Medulla oblongata (tissue), 1 donor: ENCODE results near the gene CEACAM19.
A peak's percentile ranks its signal among the peaks of the same experiment; 100 is the strongest.
"Not testable (repeated sequence)": the region's sequence is repeated elsewhere in the genome, so short reads cannot be mapped to it uniquely, and the experiment has no call there.

Experiments used
- DNase-seq: peaks from one replicate; pipeline ENCODE4 v3.0.0-alpha.2; 2015; ENCODE audit errors: extremely low spot score

The CEACAM19 gene

DNA sequence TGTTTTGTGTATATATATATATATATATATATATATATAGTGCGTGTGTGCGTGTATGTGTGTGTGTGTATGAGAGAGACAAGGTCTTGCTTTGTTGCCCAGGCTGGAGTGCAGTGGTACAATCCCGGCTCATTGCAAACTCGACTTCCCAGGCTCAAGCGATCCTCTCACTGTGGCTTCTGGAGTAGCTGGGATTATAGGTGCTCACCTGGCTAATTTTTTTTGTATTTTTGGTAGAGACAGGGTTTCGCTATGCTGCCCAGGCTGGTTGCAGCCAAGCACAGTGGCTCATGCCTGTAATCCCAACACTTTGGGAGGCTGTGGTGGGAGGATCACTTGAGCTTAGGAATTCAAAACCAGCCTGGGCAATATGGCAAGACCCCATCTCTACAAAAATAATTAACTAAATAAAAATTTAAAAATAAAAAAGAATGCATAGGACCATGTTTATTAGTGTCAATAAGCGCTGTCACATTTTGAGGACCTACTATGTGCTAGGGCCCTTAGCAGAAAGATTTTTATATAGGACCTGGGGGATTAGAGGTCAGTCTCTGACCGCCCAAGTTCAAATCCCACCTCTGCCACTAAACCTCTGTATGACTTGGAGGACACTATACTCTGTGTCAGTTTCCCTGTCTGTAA is 25.8 kb upstream of the CEACAM19 start:
- no peak for DNase-seq

DNA sequence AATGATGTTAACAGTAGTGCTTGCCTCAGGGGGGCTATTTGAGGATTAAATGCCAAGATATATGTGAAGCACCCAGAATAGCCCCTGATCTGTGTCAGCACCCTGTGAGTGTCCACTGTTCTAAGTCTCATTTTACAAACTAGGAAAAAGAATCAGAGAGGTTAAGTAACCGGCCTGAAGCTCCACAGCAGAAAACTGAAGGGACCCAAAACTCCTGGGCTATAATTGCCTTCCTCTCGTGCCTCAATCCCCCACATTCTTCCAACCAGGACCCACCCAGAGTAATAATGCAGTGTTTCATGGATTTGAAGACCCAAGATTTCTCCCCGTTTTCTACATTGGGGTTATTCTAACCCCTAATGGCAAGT is 25.2 kb upstream of the CEACAM19 start:
- no peak for DNase-seq

DNA sequence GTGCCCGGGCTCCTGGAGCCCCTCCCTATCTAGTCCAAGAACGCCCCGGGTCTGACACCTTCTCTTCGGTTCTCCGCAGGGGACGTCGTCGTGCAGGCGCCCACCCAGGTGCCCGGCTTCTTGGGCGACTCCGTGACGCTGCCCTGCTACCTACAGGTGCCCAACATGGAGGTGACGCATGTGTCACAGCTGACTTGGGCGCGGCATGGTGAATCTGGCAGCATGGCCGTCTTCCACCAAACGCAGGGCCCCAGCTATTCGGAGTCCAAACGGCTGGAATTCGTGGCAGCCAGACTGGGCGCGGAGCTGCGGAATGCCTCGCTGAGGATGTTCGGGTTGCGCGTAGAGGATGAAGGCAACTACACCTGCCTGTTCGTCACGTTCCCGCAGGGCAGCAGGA is 24.1 kb upstream of the CEACAM19 start:
- DNase-seq, result no peak

DNA sequence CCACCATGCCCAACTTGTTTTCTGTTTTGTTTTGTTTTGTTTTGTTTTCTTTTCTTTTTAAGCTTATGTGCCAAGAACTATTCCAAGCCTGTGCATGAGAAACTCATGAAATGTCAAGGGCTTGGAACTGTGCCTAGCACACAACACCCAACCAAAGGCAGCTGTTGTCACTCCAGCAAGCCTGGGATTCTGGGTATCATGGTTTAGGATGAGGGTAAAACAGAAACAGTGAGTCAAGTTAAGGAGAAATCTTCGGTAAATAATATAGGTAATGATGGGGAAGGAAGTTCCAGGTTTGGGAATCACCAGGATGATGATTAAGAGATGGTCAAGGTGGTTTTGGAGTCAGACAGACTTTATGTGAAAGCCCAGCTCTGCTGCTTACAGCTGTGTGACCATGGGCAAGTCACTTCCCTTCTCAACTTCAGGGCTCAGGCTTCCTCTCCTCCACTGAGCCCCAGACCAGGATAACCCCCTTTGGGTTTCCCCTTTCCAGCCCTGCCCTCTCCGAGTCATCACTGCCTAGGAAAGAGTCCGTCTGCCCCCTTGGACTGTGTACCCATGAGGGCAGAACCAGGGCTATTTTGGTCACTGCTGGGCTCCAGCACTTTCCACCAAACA is 22.5 kb upstream of the CEACAM19 start:
- DNase-seq, result no peak

DNA sequence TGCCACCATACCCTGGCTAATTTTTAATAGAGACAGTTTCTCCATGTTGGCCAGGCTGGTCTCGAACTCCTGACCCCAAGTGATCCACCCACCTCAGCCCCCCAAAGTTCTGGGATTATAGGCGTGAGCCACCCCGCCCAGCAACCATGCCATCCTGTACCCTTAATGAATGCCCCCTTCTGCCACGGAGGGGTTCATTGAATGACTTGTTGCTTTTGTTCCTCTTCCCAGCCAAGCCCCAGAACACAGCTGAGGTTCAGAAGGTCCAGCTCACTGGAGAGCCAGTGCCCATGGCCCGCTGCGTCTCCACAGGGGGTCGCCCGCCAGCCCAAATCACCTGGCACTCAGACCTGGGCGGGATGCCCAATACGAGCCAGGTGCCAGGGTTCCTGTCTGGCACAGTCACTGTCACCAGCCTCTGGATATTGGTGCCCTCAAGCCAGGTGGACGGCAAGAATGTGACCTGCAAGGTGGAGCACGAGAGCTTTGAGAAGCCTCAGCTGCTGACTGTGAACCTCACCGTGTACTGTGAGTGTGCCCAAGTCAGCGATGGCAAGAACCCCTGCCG is 21.6 kb upstream of the CEACAM19 start:
- DNase-seq, result no peak

DNA sequence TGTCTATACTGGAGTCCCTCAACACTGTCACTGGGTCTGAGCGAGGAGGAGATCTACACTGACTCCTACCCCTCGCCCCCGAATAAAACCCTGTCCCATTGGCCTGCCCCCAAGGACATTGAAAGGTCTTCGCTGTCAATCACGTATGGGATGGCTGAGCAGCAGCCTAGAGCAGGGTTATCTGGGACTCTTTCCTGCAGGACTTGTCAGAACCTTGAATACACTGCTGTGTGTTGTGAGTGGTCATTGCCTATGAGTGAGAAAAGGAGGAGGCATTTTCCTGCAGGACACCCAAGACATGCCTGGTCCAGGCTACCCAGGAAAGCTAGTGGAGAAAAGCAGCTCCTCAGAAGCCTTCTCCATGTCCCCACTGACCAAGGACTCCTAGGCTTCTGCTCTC is 17.9 kb upstream of the CEACAM19 start:
- no peak for DNase-seq

DNA sequence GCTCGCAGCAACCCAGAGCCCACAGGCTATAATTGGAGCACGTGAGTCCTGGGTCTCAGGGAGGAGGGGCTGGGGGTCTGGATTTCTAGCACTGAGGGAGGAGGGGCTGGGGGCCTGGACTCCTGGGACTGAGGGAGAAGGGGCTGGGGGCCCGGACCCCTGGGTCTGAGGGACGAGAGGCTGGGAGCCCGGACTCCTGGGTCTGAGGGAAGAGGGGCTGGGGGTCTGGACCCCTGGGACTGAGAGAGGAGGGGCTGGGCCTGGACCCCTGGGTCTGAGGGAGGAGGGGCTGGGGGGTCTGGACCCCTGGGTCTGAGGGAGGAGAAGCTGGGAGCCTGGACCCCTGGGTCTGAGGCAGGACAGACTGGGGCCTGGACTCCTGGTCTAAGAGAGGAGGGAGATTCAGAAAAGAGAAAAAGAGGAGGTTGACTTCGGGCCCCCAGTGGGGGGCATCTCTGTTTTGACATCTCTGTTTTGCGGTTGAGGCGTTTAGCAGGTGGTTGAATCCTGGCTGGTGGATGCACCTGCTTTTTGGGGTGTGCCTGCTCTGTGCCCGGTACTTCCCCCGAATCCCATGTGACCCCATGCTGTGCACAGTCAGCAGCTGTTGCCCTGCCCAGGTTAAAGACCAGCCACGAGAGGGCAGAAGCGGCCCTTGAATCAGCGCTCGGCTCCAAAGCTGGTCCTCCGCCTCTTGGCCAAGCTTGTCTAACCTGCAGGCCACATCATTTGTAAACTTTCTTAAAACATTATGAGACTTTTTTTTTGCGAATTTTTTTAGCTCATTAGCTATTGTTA is 17.1 kb upstream of the CEACAM19 start:
- peak; percentile 69 for DNase-seq

DNA sequence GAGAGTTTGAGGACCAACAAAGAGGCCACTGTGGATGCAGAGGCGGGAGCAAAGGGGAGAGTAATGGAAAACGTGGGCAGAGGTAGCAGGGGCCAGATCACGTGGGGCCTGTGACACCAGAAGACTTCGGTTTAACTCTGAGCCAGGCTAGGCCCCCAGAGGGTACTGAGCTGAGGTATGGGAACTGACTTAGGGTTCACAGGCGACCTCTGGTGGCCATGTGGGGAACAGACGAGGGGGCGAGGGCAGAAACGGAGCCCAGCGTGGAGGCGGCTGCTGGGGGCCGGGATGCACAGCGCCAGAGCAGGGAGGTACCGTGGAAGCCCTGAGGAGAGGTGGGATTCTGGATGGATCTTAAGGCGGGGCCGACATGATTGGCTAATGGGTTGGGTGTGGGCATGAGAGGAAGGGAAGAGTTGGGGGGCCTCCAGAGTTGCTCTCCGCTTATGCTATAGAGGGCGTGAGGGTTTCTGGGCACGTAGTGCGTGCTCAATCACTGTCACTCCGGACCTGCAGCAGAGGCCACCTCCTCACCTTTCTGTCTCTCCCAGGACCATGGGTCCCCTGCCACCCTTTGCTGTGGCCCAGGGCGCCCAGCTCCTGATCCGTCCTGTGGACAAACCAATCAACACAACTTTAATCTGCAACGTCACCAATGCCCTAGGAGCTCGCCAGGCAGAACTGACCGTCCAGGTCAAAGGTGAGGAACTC is 13.9 kb upstream of the CEACAM19 start:
- DNase-seq, result peak; percentile 33

DNA sequence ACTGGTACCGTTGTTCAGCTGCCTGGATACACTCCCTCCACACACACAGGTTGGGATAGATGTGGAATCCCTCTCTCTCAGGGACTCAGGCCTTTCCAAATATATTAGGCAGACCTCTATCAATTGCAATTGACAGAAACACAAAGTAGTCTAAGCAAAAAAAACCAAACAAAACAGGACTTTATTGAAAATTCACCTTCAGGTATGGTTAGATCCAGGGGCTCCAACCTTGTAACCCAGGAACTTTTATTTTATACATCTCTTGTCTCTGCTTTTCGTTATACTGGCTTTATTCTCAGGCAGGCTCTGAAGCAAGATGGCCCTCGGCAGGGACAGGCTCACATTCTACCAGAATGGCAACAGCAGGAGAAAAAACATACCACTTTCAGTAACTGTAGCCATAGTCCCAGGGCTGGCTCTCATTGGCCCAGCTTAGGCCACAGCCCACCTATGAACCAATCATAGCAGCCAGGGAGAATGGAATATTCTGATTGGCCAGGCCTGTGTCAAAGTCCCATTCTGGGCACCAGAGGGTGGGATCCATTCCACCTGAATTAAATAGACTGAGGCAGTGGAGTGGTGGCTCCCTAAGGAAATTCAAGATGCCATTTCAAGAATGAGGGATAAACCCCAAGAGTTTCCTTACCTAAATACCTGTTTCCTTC is 13.1 kb upstream of the CEACAM19 start:
- DNase-seq, result no peak

DNA sequence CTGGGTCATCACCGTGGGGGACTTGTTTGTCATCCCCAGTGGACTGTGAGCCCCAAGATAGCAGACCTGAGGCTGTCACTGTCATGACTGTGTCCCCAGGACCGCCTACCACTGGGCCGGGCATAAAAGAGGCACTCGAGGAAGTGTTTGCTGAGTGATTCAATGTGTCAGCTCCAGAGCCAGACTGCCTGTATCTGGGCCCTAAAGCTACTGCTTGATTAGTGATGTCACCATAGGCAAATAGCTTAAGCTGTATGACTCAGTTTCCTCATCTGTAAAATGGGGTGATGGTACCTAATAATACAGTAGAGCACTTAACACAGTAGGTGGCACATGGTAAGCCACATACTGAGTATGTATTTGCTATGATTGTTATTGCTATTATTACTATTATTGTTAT is 11.2 kb upstream of the CEACAM19 start:
- DNase-seq, result no peak

DNA sequence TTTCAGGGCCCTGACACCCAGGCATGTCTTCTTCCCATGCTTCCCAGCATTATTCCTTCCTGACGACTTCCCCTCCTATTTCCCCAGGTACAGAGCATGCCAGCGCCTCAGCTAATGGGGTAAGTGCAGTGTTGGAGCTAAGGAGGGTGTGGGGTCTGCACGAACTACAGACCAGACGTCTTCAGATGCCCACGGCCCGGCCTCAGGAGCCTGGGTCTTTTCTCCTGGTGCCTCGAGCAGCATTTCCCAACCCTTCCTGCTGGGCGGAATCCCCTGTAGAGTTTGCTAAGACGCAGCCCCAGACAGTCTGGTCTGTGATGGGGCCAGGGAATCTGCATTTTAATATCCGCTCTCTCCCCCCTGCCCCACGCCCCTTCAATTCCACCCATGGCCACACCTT is 10.1 kb upstream of the CEACAM19 start:
- no peak for DNase-seq

DNA sequence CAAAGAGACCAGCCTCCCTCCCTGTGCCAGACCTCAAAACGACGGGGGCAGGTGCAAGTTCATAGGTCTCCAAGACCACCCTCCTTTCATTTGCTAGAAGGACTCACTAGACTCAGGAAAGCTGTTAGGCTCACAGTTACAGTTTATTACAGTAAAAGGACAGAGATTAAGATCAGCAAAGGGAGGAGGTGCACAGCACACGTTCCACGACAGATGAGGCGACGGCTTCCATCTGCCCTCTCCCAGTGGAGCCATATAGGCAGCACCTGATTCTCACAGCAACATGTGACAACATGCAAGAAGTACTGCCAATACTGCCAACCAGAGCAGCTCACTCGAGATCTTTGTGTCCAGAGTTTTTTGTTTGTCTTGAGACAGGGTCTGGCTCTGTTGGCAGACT is 9.4 kb upstream of the CEACAM19 start:
- DNase-seq, result no peak

DNA sequence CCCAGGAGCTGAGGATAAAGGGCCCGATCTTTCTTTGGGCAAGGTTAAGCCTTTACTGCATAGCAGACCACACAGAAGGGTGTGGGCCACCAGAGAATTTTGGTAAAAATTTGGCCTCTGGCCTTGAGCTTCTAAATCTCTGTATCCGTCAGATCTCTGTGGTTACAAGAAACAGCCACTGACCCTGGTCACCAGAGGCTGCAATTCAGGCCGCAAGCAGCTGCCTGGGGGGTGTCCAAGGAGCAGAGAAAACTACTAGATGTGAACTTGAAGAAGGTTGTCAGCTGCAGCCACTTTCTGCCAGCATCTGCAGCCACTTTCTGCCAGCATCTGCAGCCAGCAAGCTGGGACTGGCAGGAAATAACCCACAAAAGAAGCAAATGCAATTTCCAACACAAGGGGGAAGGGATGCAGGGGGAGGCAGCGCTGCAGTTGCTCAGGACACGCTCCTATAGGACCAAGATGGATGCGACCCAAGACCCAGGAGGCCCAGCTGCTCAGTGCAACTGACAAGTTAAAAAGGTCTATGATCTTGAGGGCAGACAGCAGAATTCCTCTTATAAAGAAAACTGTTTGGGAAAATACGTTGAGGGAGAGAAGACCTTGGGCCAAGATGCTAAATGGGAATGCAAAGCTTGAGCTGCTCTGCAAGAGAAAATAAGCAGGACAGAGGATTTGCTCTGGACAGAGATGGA is 8.4 kb upstream of the CEACAM19 start:
- DNase-seq, result no peak

DNA sequence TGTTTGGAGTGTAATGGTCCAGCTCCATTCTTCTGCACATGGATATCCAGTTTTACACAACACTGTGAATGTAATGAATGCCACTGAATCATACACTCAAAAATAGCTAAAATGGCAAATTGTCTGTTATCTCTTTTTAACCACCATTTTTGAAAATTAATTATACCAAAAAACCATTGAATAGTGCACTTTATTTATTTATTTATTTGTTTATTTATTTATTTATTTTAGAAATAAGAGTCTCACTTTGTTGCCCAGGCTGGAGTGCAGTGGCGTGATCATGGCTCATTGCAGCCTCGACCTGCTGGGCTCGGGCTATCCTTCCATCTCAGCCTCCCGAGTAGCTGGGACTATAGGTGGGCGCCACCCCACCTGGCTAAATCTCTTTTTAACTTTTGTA is 7.3 kb upstream of the CEACAM19 start:
- no peak for DNase-seq

DNA sequence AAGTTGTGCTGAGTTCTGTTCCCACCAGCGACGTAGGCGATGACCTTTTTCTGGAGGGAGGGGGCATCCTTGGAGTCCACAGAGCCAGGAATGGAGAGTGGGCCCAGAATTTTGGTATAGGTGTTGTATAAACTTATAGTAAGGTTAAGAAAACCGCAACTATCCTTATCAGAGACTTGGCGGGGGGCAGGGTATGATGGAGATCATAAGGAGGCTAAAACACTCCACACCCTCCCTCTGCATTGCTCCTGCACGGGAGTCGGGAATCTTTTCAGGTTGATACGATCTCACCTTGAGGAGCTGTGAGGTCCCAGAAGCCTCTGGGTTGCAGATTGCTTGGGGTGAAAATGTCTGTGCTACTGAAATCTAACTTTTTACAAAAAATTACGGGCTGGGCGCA is 6.3 kb upstream of the CEACAM19 start:
- DNase-seq, result no peak

DNA sequence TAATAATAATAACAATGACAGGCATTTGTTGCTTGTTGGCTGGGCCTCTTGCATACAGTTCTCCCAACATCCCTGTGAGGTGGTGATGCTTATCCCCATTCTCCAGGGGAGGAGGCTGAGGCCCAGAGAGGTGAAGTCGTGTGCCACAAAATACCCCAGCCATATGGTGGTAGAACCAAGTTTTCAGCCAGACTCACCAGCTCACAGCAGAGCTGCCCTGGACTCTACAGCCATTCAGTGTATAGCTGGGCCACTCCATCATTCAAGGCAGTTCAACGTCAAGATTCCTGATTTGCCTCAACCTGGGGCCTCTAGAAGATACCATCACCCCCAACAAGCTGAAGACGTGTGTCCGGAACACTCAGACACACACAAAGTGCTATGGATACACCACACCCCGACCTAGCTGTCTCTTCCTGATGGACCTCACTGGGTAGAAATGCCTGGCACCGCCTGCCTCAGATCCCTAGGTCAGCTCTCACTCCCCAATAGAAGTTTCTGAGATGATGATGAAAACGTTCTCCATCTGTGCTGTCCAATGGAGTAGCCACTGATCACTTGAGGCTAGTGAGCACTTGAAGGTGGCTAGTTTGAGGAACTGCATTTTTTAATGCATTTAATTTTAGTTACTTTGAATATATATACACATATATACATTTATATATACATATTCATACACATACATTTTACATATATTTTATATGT is 4.3 kb upstream of the CEACAM19 start:
- no peak for DNase-seq

DNA sequence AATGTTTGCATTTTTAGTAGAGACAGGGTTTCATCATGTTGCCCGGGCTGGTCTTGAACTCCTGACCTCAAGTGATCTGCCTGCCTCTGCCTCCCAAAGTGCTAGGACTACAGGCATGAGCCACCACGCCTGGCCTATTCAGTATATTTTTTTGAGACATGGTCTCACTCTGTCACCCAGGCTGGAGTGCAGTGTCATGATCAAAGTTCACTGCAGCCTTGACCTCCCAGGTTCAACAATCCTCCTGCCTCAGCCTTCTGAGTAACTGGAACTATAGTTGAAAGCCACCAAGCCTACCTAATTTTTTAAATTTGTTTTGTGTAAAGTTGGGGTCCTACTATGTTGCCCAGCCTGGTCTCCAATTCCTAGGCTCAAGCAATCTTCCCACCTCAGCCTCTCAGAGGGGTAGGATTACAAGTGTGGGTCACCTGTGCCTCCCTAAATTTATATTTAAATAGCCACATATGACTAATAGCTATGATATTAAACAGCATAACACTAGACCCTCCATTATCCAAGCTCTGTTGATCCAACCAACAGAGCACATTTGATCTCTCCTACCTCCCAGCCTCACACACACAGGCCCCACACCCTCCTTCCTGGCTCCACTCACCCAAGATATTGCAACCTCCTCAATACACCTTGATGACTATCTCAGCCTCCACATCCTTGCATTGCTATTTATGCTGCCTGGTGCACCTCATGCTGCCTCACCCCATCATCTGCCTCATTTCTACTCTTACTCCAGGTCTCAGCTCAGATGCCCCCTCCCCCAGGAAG is 2.1 kb upstream of the CEACAM19 start:
- no peak for DNase-seq

DNA sequence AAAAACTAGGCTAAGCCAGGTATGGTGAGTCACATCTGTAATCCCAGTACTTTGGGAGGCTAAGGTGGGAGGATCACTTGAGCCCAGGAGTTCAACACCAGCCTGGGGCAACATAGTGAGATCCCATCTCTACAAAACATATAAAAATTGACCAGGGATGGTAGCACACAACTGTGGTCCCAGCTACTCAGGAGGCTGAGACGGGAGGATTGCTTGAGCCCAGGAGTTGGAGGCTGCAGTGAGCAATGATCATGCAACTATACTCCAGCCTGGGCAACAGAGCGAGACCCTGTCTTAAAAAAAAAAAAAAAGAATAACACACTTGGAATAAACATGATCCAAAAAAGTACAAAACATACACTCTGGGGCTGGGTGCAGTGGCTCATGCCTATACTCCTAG is 1.3 kb upstream of the CEACAM19 start:
- DNase-seq, result not testable (repeated sequence)

DNA sequence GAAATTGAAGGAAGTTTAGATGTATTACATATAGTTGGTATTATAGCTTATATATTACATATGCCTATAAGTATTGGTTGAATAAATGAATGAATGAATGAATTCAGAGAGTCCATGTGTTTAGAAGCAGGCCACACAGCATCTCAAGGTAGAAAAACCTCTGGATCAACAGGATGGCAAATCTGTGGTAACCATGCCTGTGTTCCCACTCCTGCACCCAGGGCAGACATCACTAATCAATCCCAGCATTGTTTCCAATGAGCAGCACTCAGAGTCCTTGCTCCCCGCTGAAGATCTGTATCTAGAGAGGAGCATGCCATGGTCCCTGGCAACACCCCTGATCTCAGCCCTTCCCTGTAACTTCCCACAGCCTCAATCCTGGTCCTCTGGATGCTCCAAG is 944 bp downstream of the CEACAM19 start:
- no peak for DNase-seq

DNA sequence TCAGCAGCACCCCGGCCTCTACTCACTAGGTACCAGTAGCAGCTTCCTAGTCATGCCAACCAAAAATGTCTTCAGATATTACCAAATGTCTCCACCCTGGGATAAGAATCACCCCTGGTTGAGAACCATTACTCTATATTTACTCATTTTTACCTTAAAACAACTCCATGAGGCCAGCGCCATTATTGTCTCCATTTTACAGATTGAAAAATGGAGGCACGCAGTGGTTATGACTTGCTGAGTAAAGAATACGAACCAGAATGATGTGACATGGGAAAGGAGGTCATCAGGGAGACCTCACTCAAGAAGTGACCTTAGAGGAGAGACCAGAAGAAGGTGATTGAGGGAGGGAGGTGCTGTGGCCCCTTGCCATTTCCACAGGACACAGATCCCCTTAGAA is 2.2 kb downstream of the CEACAM19 start:
- no peak for DNase-seq
